Measurements from ENCODE around the gene XAF1.

- TF ChIP-seq SMC3 (IDR thresholded peaks at IDR 0.05; ENCODE audit: low read depth, low read length): no peak
- no peak for TF ChIP-seq NFIC (IDR thresholded peaks at IDR 0.05; ENCODE audit: borderline replicate concordance)
- no peak for TF ChIP-seq YY1 (IDR thresholded peaks at IDR 0.05; ENCODE audit: low read depth)
Measured at GRCh38 chr17:6706499-6706898, 49.3 kb upstream of the XAF1 start.

Measured in SK-N-SH (cell line).